Activated CD4-positive, alpha-beta memory T cell treated with anti-CD3 and anti-CD28 coated beads for 36 hours (primary cell): ENCODE data around the gene OLAH. TPM values are rescaled to one million over a fixed set of nuclear protein-coding genes. Genes with fewer than 3 reads are reported as not detected.
A peak's percentile ranks its signal among the peaks of the same experiment; 100 is the strongest.
"Not testable (repeated sequence)": the region's sequence is repeated elsewhere in the genome, so short reads cannot be mapped to it uniquely, and the experiment has no call there.

ENCODE experiments used
- CTCF ChIA-PET: fragments of 350-600 bp; sonication (Branson Sonifier 250); formaldehyde crosslinking; loops from one replicate; lab custom pipeline; 2021; ENCODE audit warnings: antibody characterized with exemption, inconsistent platforms; lab: Charles Lee
- POLR2A ChIA-PET: fragments of 350-600 bp; sonication (Branson Sonifier 250); formaldehyde crosslinking; loops from one replicate; lab custom pipeline; 2021; ENCODE audit warnings: antibody characterized with exemption; lab: Charles Lee
- DNase-seq: peaks from one replicate; pipeline ENCODE4 v3.0.0-alpha.2; 2020
- H3K27ac Mint-ChIP-seq: one replicate; pipeline ENCODE4 v1.8.0; 2021; ENCODE audit warnings: mixed read lengths
- H3K27me3 Mint-ChIP-seq: one replicate; pipeline ENCODE4 v1.8.0; 2021; ENCODE audit warnings: mixed read lengths
- H3K36me3 Mint-ChIP-seq: one replicate; pipeline ENCODE4 v1.8.0; 2021; ENCODE audit warnings: mixed read lengths
- H3K4me1 Mint-ChIP-seq: one replicate; pipeline ENCODE4 v1.8.0; 2021; ENCODE audit warnings: low read depth, mixed read lengths
- H3K4me3 Mint-ChIP-seq: one replicate; pipeline ENCODE4 v1.8.0; 2021; ENCODE audit warnings: mild to moderate bottlenecking, mixed read lengths
- H3K9me3 Mint-ChIP-seq: one replicate; pipeline ENCODE4 v1.8.0; 2021; ENCODE audit warnings: mixed read lengths
- intact Hi-C: fragments of 100-400 bp; cut with micrococcal nuclease; formaldehyde crosslinking; loops from one replicate; pipeline ENCODE4 v1.15.1; 2023
- total RNA-seq, 2 experiments: library from RNA; stranded (reverse); gene quantifications; one replicate each; pipeline ENCODE4 v1.2.3, GENCODE V29; 2021

The OLAH gene
- under 1 TPM; 0.31 to 0.34 TPM for total RNA-seq

DNA sequence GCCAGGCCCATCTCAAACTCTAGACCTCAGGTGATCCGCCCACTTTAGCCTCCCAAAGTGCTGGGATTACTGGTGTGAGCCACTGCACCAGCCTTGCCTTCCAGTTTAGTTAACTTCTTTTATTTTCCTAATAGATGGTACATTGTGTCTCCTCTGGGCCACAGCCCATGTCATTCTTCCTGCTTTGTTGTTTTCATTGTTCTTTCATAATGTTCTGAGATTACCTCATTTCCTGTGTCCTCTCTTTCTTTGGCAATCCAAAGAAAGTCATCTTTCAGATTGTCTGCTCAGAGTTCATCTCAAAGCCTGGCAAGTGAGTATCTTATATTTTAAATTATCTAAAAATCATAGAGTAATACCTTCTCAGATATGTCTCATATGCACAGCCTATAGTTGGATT is at the start of gene OLAH:
Gene OLAH, plus strand, starts transcription at position 270 of the 400 bp plus-strand sequence. CDS start 3,346 bp downstream, outside the sequence.
- H3K9me3 Mint-ChIP-seq: no peaks in the 10 kb centered on the region
- no peak within 1 kb of the TSS for H3K27ac Mint-ChIP-seq
- H3K4me3 Mint-ChIP-seq: no peak within 1 kb of the TSS
- DNase-seq: no peak
- H3K36me3 Mint-ChIP-seq: no peaks in the 10 kb centered on the region
- peaks cover 12% of the 10 kb centered on the region for H3K4me1 Mint-ChIP-seq
- CTCF ChIA-PET: no interaction called here
- intact Hi-C loops: no loop called here
- POLR2A ChIA-PET: no interaction called here
- H3K27me3 Mint-ChIP-seq: no peaks in the 10 kb centered on the region

DNA sequence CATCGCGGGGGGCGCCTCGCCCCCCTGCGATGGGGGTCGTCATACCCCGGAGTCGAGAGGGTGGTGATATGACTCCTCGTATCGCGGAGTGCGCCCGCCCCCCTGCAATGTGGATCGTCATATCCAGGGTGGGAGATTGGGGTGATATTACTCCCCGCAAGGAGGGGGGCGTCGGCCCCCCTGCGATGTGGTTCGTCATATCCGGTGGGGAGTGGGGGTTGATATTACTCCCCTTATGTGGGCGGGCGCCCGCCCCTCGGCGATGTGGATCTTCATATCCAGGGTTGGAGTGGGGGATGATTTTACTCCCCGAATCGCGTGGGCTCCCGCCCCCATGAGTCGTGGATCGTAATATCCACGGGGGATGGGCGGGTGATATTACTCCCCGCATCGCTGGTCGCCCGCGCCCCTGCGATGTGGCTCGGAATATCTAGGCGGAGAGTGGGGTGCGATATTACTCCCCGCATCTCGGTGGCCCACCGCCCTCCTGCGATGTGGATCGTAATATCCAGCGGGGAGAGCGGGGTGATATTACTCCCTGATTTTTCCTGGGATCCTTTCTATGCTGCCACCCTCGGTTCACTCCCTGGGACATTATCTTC is 47.7 kb upstream of the OLAH start:
- Mint-ChIP-seq H3K27ac (no peak overlapping the region), H3K27me3 (peaks cover 3% of the 10 kb centered on the region), H3K36me3 (no peaks in the 10 kb centered on the region), H3K4me3 (no peak overlapping the region), H3K9me3 (no peaks in the 10 kb centered on the region), H3K4me1 (peaks cover 4% of the 10 kb centered on the region)
- no peak for DNase-seq
- POLR2A ChIA-PET: no interaction called here
- intact Hi-C loops: loop anchor here (10.0 kb wide), 1 partner anchor 379 kb away; the partner anchor contains the start of gene FAM171A1
- CTCF ChIA-PET: no interaction called here

GRCh38 chr10:15013530-15013929 is 30.2 kb upstream of the OLAH start:
- H3K9me3 Mint-ChIP-seq: not testable (repeated sequence)

DNA sequence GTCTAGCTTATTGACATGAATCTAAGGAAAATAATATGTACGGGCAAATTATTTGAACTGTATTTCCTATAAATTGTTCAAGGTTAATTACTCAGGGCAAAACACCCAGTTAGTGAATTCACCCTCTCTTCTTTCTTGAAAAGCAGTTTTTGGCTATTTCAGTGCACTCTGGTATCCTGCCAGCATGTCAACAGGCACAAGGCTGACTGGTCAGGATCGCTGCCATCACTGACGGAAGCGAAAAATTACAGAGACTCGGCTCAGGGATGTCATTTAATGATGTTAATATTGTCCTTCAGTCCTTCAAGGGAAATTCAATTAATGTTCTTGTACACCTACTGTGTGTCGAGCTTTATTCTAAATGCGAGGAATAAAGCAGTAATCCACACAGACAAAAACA is 28.3 kb upstream of the OLAH start:
- Mint-ChIP-seq H3K27me3 (no peaks in the 10 kb centered on the region), H3K36me3 (no peaks in the 10 kb centered on the region), H3K4me1 (no peaks in the 10 kb centered on the region), H3K9me3 (no peaks in the 10 kb centered on the region), H3K4me3 (no peak overlapping the region), H3K27ac (no peak overlapping the region)
- POLR2A ChIA-PET: no interaction called here
- intact Hi-C loops: no loop called here
- CTCF ChIA-PET: no interaction called here
- DNase-seq: no peak

More at GRCh38 chr10:15013530-15013929, 30.2 kb upstream of the OLAH start:
- DNase-seq, H3K36me3 Mint-ChIP-seq, POLR2A ChIA-PET, H3K27ac Mint-ChIP-seq, H3K27me3 Mint-ChIP-seq, CTCF ChIA-PET, H3K4me3 Mint-ChIP-seq, H3K4me1 Mint-ChIP-seq, intact Hi-C loops: not testable (repeated sequence)

DNA sequence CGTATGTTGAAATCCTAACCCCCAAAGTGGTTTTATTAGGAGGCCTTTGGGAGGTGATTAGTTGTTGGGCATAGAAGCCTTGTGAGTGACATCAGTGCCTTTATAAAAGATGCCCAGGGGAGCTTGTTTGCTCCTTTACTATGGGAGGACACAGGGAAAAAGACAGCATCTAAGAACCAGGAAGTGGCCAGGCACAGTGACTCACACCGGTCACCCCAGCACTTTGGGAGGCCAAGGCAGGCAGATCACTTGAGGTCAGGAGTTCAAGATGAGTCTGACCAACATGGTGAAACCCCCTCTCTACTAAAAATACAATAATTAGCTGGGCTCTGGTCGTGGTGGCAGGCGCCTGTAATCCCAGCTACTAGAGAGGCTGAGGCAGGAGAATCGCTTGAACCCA is 22.8 kb upstream of the OLAH start:
- H3K27ac Mint-ChIP-seq, intact Hi-C loops, H3K4me3 Mint-ChIP-seq, POLR2A ChIA-PET, H3K27me3 Mint-ChIP-seq, H3K36me3 Mint-ChIP-seq, H3K9me3 Mint-ChIP-seq, H3K4me1 Mint-ChIP-seq, CTCF ChIA-PET: not testable (repeated sequence)
- DNase-seq: peak; percentile 15

GRCh38 chr10:15023079-15023478 is 20.7 kb upstream of the OLAH start:
- H3K27me3 Mint-ChIP-seq, H3K4me3 Mint-ChIP-seq, CTCF ChIA-PET, POLR2A ChIA-PET, H3K27ac Mint-ChIP-seq, intact Hi-C loops, H3K9me3 Mint-ChIP-seq, DNase-seq, H3K36me3 Mint-ChIP-seq, H3K4me1 Mint-ChIP-seq: not testable (repeated sequence)

- H3K9me3 Mint-ChIP-seq, intact Hi-C loops, DNase-seq, H3K36me3 Mint-ChIP-seq, H3K27me3 Mint-ChIP-seq, H3K4me1 Mint-ChIP-seq, POLR2A ChIA-PET, H3K27ac Mint-ChIP-seq, CTCF ChIA-PET, H3K4me3 Mint-ChIP-seq: not testable (repeated sequence)
Observed at GRCh38 chr10:15024017-15025004, 19.4 kb upstream of the OLAH start.

DNA sequence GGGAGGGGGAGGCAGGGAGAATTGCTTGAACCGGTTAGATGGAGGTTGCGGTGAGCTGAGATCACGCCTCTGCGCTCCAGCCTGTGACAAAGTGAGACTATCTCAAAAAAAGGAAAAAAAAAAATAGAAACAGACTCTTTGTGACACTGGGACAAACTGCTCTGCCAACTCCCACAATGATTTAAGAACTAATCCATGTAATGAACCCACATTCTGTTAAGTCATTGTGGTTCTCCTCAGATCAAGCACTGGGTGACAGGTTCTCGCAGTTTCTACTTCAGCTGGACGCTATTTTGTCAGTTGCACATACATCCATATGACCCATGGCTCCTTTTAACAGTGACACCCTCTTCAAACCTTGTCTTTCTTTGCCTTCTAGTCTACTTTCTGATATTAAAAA is 18.7 kb upstream of the OLAH start:
- CTCF ChIA-PET, intact Hi-C loops, H3K27ac Mint-ChIP-seq, H3K36me3 Mint-ChIP-seq, DNase-seq, H3K4me1 Mint-ChIP-seq, POLR2A ChIA-PET, H3K4me3 Mint-ChIP-seq, H3K27me3 Mint-ChIP-seq, H3K9me3 Mint-ChIP-seq: not testable (repeated sequence)

DNA sequence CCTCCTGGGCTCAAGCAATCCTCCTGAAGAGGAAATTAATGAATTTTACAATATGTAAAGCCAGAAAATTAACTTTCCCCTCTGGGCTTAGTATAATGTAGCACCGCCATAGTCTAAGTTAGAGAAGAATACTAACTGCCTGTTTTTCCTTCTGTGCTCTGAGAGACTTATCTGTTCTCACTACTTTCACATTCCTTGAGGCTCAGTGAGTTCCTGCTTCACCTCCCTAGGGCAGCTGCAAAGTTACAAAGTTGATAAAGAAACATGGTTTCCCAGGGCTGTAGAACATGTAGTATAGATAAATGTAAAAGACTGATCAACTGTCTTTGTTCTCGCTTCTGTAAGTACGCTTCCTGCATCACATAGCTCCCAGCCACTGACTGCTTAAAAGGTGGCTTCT is 16.0 kb upstream of the OLAH start:
- peaks cover 2% of the 10 kb centered on the region for H3K27me3 Mint-ChIP-seq
- DNase-seq: no peak
- H3K9me3 Mint-ChIP-seq: no peaks in the 10 kb centered on the region
- H3K4me1 Mint-ChIP-seq: no peaks in the 10 kb centered on the region
- POLR2A ChIA-PET: no interaction called here
- intact Hi-C loops: no loop called here
- no peaks in the 10 kb centered on the region for H3K36me3 Mint-ChIP-seq
- H3K4me3 Mint-ChIP-seq: no peak overlapping the region
- H3K27ac Mint-ChIP-seq: no peak overlapping the region
- CTCF ChIA-PET: no interaction called here

- Mint-ChIP-seq H3K4me1 (no peaks in the 10 kb centered on the region), H3K36me3 (no peaks in the 10 kb centered on the region), H3K27ac (no peak overlapping the region), H3K4me3 (no peak overlapping the region), H3K27me3 (no peaks in the 10 kb centered on the region), H3K9me3 (no peaks in the 10 kb centered on the region)
- ChIA-PET CTCF (no interaction called here), POLR2A (no interaction called here)
- intact Hi-C loops: no loop called here
- no peak for DNase-seq
Observed at GRCh38 chr10:15035385-15036301, 8.1 kb upstream of the OLAH start.

DNA sequence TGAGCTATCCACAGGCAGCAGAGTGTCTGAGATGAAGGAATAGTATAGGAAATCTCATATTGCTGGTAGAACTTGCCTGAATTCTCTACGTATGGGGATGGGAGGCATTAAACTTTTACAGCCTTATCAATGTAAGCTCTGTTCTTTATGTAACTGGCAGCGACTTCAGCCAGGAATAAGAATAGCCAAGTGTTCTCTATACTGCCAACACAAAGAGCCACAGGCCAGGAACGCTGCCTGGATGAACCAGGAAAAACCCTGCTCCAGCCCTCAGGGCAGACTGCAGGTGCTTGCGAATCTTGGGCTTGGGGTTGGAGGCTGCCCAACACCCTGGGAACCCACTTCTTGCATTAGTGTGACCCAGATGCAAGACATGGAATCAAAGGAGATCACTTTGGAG is 6.1 kb upstream of the OLAH start:
- intact Hi-C loops: no loop called here
- DNase-seq: no peak
- ChIA-PET CTCF (no interaction called here), POLR2A (no interaction called here)
- H3K9me3 Mint-ChIP-seq: no peaks in the 10 kb centered on the region
- no peaks in the 10 kb centered on the region for H3K36me3 Mint-ChIP-seq
- no peak overlapping the region for H3K4me3 Mint-ChIP-seq
- no peaks in the 10 kb centered on the region for H3K27me3 Mint-ChIP-seq
- no peak overlapping the region for H3K27ac Mint-ChIP-seq
- H3K4me1 Mint-ChIP-seq: no peaks in the 10 kb centered on the region

DNA sequence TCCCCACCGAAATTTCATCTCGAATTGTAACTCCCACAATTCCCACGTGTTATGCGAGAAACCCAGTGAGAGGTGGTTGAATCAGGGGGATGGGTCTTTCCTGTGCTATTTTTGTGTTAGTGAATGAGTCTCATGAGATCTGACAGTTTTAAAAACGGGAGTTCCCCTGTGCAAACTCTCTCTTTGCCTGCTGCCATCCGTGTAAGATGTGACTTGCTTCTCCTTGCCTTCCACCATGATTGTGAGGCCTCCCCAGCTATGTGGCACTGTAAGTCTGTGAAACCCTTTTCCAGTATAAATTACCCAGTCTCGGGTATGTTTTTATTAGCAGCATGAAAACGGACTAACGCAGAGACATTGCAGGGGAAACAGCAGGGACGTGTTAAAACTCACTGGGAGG is 5.3 kb upstream of the OLAH start:
- H3K36me3 Mint-ChIP-seq: no peaks in the 10 kb centered on the region
- DNase-seq: no peak
- intact Hi-C loops: no loop called here
- CTCF ChIA-PET: no interaction called here
- H3K9me3 Mint-ChIP-seq: no peaks in the 10 kb centered on the region
- no peak overlapping the region for H3K4me3 Mint-ChIP-seq
- no peak overlapping the region for H3K27ac Mint-ChIP-seq
- no peaks in the 10 kb centered on the region for H3K4me1 Mint-ChIP-seq
- POLR2A ChIA-PET: no interaction called here
- no peaks in the 10 kb centered on the region for H3K27me3 Mint-ChIP-seq
